HG02623 (cell line): ENCODE results near the gene ATP2C1.
"Not testable (repeated sequence)": the region's sequence is repeated elsewhere in the genome, so short reads cannot be mapped to it uniquely, and the experiment has no call there.

ENCODE experiments used
- ATAC-seq: cut with Tn5 transposase; IDR thresholded peaks from one replicate; pipeline ENCODE4 v1.9.1; 2021; ENCODE audit warnings: moderate library complexity; ENCODE audit not compliant: unreplicated experiment

Gene ATP2C1

DNA sequence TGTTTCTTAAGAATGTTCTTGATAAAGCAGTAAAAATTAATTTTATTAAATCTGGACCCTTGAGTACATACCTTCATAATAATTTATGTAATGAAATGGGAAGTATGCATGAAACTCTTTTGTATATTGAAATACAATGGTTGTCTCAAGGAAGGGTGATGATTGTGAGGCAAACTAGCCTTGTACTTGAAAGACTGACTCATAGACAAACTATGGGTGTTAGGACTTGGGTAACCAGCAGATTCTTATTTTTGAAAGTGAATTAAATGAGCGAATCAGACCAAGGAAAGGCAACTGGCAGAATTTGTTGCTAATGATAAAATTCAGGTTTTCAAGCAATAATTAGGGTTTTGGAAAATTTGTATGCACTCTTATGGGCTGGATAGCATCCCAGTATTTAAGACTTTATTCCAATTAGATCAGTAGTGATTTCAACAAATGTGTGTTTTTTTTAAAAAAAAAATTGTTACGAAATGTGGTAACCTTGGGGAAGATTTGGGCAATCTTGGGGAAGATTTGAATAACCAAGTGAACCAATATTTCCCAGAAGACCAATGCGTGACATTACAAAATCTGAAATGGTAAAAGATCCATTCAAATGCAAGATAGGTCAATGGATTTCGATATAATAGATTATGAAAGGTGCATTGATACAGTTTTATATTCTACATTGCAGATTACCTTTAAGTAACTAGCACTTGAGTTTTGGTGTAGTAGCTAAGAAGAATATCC, 42.0 kb downstream of the ATP2C1 start:
- ATAC-seq = no peak

DNA sequence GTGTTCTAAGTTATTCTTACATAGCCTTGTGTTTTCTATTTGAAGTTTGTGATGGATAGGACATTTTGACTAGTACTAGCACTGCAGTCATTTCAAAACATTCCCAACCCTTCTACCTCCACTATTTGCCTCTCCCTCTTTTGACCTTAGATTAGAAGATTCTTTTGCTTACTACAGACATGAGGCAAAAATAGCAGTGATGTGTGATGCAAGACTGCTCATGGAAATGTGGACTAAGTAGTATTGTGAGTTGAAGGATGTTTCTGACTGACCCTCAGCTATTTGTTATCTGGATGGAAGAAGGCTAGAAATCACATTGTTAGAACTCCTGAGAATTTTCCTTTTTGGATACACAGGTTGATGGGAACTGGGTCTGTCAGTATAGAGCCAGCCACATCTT, 45.9 kb downstream of the ATP2C1 start:
- ATAC-seq = no peak

DNA sequence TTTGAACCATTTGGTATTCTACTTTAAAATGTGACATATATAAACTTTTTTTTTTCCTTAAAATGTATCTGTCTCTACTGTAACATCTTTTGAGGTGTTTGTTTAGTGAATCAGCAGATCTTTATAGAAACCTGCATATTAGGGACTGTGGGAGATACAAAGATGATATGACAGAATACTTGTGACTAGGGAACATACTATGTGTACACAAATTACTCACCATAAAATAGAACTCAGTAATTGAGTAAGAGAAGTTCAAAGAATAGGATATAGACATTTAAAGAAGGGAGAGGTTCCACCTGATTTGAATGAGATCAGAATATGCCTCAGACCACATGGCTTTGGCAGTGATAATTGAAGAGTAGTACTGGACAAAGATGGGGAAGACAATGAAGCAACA, 47.9 kb downstream of the ATP2C1 start:
- no peak for ATAC-seq

DNA sequence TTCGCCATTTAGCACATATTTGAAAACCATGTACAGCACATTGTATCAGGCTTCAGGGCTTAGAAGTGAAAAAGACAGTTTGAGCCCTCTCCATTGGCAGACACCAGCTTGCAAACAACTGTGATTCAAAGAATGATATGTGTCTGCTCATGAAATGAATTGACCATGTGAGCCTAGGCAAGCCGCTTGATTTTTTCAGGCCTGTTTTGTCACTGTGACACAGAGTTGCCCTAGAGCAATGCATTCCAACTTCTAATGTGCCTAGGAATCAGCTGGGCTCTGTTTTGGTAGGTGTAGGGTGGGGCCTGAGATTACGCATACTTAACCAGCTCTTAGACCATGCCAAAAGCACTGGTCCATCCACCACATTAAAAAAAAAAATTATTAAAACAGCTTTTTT, 53.0 kb downstream of the ATP2C1 start:
- no peak for ATAC-seq

DNA sequence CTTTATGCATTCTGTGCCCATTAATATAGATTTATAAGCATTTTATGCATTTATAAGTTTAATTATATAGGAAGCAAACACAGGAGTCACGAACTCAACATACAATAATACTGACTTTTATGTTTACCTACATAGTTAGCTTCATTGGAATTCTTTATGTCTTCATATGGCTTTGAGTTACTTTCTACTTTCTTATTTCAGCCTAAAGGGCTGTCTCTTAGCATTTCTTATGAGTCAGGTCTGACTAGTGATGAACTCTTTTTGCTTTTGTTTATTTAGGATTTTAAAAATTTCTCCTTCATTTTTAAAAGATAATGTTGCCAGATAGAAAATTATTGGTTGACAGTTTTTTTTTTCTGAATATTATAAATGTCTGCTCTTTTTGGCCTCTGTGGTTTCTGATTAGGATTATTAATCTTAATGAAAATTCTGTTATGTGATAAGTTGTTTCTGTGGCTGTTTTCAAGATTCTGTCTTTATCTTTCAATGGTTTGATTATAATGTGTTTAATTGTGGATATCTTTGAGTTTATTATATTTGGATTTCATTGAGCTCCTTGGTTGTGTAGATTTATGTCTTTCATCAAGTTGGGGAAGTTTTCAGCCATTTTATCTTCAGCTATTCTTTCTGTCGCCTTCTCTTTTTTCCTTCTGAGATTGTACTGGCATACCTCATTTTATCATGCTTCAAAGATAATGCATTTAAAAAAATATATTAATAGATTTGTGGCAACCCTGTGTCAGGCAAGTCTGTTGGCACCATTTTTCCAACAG, 54.3 kb downstream of the ATP2C1 start:
- no peak for ATAC-seq

DNA sequence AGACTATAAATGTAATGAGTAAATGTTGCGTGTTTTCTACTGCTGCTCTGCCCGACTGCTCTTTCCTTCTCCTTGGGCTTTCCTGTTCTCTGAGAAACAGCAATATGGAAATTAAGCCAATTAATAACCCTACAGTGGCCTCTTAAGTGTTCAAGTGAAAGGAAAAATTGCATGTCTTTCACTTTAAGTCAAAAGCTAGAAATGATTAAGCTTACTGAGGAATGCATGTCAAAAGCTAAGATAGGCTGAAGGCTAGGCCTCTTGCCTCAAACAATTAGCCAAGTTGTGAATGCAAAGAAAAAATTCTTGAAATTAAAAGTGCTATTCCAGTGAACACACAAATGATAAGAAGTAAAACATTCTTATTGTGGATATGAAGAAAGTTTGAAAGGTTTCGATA, 55.0 kb downstream of the ATP2C1 start:
- no peak for ATAC-seq

DNA sequence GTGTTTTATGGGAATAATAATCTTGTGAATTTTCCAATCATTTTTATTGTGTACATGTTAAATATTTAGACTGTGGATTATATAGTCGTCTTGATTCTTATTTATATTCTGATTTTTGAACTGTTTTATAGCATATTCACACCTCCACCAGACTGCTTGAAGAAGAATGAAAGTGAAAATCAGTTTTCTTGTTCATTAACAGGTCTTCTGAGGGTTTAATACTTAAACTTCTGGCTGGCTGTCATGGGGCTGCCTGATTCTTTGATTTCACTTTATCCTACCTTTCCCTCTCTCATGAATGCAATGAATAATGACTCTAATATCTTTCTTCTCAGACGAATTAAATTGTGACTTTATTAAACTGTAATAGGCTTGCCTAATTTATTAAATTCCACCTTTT, 56.2 kb downstream of the ATP2C1 start:
- ATAC-seq = no peak

DNA sequence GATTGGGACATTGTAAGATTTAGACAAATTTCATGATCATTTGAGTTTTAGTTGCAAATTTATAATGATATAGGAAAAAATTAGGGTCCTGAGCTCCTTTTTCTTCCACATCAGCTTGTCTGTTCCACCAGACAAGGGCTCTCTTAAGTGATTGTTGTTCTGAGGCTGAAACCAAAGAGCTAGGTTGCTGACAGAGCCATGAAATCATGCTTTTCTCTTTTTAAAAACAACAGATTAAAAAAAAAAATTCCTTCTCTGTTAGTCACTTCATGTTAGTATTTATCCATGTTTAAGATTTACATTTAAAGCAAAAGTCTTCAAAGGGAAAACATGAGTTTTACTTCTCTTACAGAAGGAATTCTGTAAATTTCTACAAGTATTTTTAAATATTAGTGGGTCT, 56.8 kb downstream of the ATP2C1 start:
- ATAC-seq = no peak

DNA sequence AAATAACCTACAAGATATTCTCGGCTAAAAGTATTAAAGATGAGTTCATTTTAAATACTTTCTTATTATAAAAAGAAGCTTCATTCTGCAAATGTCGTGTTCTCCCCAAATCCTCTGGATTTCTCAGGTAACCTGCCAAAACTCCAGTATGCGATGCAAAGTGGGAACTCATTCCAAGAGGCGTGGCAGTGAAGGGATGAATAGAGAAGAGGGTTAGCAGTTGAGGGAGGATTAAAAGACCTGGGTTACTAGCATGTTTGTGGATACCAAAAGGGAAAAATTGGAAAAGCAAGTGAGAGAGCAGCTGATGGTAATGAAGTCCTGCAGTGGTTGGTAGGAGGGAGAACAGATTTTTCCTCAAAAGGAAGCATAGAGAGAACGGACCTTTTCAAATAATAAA, 61.6 kb downstream of the ATP2C1 start:
- ATAC-seq = no peak

DNA sequence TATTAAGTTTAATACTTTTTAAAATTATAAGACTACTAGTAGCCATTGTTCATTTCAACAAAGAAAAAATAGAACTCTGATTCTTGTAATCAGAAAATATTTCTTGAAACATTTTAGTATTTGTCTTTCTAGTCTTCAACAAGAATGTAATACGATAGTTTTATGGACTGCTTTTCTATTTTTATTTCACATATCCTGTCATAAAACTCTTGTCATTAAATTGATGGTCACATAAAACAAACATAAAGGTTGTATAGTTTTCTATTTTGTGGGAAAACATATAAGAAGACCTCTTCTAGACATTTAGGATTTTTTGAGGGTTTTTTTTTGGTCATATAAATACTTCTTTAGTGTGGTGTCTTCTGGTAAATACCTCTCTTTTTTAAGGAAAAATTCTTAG, 62.4 kb downstream of the ATP2C1 start:
- ATAC-seq = no peak

DNA sequence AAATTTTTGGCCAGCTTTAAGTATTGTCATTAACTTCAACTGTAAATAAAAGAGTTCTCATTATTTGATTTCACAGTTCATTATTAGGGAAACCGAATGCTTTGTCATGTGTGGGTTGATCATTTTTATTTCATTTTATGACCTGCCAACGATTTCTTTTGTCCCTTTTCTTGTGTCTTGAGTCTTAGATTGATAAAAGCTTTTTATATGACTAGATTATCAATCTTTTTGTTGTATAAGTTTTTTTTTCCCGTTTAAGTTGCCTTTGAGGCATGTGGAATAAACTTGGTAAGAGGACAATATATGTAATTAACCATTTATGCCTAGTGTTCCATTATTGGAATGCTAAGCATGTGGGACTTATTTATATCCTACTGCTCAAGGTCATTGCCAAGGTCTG, 62.8 kb downstream of the ATP2C1 start:
- no peak for ATAC-seq

DNA sequence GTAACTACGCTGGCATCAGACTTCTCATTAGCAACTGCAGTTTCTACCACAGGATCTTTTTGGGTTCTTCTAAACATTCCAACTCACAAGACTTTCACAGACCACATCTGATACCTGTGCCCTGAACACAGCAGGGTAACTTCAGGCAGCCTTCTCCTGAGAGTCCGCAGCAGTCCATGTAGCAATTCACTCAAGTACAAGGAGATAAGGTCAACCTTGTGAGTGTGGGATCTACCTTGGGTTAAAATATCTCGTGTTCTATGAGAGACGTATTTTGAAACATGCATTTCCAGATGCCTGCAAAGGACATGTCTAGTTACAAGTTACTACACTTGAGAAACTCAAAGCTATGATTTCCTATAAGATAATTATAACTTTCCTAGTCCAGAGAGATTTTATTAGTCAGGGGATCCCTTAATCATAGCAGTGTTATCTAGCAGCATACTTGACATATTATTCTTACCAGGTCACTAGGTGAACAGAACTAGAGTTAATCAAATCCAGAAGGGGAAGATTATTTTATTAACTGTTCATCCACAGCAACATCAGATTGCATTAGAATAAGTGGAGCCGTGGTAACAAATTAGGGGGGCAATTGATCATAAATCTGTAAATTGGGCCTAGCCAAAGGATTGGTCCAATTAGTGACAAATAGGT, 66.4 kb downstream of the ATP2C1 start:
- no peak for ATAC-seq

DNA sequence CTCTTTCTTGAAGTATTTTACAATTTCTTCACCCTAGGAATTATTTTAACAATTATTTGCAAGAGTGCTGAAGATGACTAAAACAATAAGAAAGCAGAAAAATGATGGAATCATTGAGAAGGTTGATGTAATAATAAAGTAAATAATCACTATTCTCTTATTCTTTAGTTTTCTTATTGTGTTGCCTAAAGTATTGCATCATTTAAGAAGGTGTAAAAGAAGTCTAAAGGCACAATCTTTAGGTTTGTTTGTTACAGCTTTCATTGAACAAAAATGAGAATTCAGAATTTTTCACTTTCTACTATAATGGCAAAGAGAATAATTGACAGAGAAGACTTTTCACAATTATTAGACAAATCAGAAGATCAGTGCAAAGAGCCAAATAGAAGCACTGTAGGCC, 67.6 kb downstream of the ATP2C1 start:
- ATAC-seq = no peak

DNA sequence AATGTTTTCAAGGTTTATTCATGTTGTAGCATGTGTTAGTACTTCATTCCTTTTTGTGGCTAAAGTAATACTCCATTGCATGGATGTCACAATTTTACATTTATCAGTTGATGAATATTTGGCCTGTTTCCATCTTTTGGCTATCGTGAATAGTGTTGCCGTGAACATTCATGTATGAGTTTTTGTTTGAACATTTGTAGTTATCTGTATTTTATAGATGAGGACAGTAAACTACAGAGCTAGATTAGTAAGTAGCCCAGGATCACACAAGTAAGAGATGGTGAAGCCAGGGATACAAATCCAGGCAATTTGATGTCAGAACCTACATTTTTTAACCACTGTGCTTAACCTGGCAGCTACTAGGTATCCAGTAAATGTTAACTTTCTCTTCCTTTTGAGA, 69.6 kb downstream of the ATP2C1 start:
- ATAC-seq = no peak

DNA sequence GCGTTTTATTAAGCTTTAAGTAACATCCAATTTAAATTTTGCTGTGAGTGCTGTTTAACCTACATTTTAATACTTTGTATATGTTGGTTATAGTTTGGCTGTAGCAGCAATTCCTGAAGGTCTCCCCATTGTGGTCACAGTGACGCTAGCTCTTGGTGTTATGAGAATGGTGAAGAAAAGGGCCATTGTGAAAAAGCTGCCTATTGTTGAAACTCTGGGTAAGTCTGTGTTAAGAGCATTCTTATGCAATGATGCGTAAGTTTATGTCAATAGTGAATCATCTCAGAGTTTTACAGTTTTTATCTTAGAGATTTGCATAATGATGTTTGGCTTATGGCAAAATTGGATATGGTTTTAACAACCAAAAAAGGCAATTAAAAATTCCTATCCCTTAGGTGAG, 70.0 kb downstream of the ATP2C1 start:
- ATAC-seq = no peak

DNA sequence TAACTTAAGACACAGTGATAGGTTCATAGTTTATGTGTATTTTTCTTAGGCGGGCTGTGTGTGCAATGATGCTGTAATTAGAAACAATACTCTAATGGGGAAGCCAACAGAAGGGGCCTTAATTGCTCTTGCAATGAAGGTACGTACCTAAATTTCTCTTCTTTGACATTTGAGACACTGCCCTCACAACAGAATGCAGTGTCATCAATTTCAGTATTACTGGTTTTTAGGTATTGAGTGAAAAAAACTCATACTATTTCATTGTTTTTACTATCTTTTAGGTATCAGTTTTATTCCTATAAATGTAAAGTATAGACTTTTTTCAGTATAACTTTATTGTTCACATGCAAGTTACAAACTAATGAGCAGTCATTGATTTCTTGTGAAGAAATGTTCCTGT, 73.4 kb downstream of the ATP2C1 start:
- no peak for ATAC-seq

DNA sequence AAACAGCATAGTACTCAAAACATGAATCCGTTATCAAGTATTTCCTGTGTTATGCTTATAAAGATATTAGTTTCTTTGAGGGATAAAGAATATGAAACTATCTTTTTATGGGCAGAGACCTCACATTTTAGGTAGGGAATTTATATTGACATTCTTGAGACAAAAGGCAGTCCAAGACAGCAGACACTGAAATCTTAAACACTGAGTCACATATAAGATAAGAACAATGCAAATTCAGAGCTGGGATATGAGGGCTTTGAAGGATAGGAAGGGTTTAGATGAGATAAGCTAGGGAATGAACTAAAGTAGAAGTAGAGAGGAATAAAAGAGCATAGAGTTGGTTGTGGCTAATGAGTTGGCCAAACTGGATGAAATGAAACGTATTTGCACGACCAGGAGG, 74.3 kb downstream of the ATP2C1 start:
- ATAC-seq = no peak

DNA sequence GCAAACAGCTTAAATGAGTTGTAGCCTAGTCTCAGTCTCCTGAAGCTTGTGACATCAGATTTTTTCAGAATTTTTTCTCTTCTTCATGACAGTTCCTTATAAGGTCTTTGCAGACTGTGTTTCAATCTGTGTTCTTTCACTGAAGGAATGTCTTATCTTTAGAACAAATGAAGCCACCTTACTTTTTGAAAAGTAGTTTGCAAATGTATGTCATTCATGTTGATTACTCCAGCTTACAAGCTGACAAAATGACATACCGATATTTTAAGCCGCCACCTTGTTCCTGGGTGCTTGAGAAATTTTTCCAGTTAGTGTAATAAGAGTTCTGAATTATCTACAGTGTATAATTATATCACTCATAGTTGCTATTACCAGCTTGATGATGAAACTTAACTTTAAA, 75.7 kb downstream of the ATP2C1 start:
- no peak for ATAC-seq

DNA sequence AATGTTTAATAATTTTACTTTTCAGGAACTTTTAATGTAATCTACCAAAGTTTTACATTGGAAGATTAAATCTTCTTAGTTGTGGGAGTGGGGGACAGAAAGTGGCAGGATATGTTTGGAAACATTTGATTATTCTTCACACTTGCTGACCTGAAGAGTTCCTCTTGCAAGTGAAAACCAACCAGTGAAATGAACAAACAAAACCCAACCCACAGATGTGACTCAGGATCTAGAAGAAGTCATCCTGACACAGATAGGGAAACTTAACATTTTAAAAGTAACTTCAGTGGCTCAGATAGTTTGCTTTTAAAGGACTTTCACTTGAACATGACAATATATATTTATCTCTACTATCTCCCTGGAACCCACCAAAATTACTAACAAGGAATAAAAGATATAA, 77.3 kb downstream of the ATP2C1 start:
- no peak for ATAC-seq

DNA sequence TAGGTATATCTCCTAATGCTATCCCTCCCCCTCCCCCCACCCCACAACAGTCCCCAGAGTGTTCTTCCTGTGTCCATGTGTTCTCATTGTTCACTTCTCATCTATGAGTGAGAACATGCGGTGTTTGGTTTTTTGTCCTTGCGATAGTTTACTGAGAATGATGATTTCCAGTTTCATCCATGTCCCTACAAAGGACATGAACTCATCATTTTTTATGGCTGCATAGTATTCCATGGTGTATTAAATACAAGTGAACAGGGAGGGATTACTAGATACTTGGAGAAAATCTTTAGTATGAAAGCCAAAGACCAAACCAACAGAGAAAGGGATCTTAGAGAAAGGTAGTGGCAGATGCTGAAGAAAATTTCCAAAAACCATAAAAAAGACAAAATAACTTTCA, 78.7 kb downstream of the ATP2C1 start:
- ATAC-seq = not testable (repeated sequence)

DNA sequence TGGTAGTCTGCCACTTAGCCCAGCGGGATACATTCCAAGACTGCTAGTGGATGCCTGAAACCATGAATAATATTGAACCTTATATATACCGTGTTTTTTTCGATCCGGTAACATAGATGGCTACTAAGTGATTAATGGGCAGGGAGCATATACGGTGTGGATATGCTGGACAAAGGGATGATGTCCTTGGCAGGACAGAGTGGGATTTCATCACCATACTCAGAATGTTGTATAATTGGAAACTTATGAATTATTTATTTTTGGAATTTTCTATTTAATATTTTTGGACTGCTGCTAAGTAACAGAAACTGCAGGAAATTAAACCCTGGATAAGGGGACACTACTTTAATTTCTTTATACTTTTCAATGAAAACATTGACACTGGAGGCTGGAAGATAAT, 79.5 kb downstream of the ATP2C1 start:
- ATAC-seq = no peak

DNA sequence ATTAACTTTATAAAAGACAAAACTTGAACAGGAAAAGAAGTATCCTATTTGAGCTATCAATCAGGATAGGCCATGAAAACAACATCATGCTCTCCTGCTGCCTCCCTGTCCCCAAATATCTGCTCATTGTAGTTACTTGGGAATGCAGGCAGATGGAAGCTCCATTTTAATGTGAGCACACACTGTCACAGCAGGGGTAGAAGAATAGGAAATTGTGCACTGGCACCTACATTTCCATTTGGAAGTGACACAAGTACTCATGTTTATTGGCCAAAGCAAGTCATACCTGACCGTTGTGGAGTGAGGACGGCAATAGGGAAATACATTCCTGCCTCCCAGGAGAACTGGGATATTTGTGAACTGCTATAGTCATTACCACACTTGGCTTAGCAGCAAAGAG, 80.3 kb downstream of the ATP2C1 start:
- no peak for ATAC-seq
